SU-DHL-6 (cell line): ENCODE results near the gene TOP1.

ENCODE experiments used
- H2AFZ ChIP-seq: fragments of 200-600 bp; sonication (generic); 2 replicates; pipeline ENCODE4 v1.6.1; 2014; ENCODE audit warnings: low read depth, mild to moderate bottlenecking, moderate library complexity, mixed read lengths, antibody characterized with exemption, low read length; ENCODE audit not compliant: severe bottlenecking
- H3F3A ChIP-seq: fragments of 200-600 bp; shearing (Covaris generic); 2 replicates; pipeline ENCODE4 v1.6.0; 2016; ENCODE audit warnings: antibody characterized with exemption, mild to moderate bottlenecking; ENCODE audit not compliant: insufficient read depth
- H3K27ac ChIP-seq: fragments of 200-600 bp; sonication (generic); 2 replicates; pipeline ENCODE4 v1.5.1; 2016; ENCODE audit warnings: low read depth, mild to moderate bottlenecking, low read length, moderate library complexity, mixed read lengths
- H3K27me3 ChIP-seq: fragments of 200-600 bp; sonication (generic), shearing (Covaris generic); 2 replicates; pipeline ENCODE4 v1.6.0; 2014; ENCODE audit warnings: mild to moderate bottlenecking, low read length
- H3K36me3 ChIP-seq: fragments of 200-600 bp; sonication (generic); 2 replicates; pipeline ENCODE4 v1.6.1; 2014; ENCODE audit warnings: mild to moderate bottlenecking, low read length, mixed read lengths
- H3K4me2 ChIP-seq: fragments of 300-600, 200-600 bp; shearing (Covaris generic), sonication (generic); 2 replicates; pipeline ENCODE4 v1.6.0; 2014; ENCODE audit warnings: low read length, low read depth, mild to moderate bottlenecking; ENCODE audit not compliant: poor library complexity, severe bottlenecking
- H3K4me3 ChIP-seq: fragments of 200-600 bp; sonication (generic); 2 replicates; pipeline ENCODE4 v1.5.1; 2014; ENCODE audit warnings: antibody characterized with exemption, low read length, mild to moderate bottlenecking, mixed read lengths; ENCODE audit not compliant: insufficient read depth, poor library complexity, severe bottlenecking
- H3K79me2 ChIP-seq: fragments of 200-600 bp; sonication (generic); 2 replicates; pipeline ENCODE4 v1.6.1; 2014; ENCODE audit warnings: mild to moderate bottlenecking, low read length, moderate library complexity; ENCODE audit not compliant: insufficient read depth
- H3K9ac ChIP-seq: fragments of 200-600 bp; sonication (generic); 2 replicates; pipeline ENCODE4 v1.7.0; 2014; ENCODE audit warnings: mild to moderate bottlenecking, low read length
- H3K9me2 ChIP-seq: fragments of 200-600 bp; sonication (generic); replicated peaks from 2 replicates; pipeline ENCODE4 v1.6.1; 2014; ENCODE audit warnings: low read length; ENCODE audit not compliant: insufficient read depth
- H3K9me3 ChIP-seq: fragments of 200-600 bp; sonication (generic); 2 replicates; pipeline ENCODE4 v1.6.1; 2014; ENCODE audit warnings: low read length, mixed read lengths; ENCODE audit not compliant: insufficient read depth
- H4K20me1 ChIP-seq: fragments of 200-600 bp; sonication (generic); 2 replicates; pipeline ENCODE4 v1.6.1; 2014; ENCODE audit warnings: low read depth, mild to moderate bottlenecking, antibody characterized with exemption, low read length, moderate library complexity, mixed read lengths
- CTCF ChIP-seq: fragments of 200-600 bp; sonication (generic); IDR thresholded peaks from one replicate; pipeline ENCODE4 v1.5.1; 2017; ENCODE audit warnings: antibody characterized with exemption, mild to moderate bottlenecking, low read length, moderate library complexity; ENCODE audit not compliant: insufficient read depth, poor library complexity, severe bottlenecking
- EZH2phosphoT487 ChIP-seq: fragments of 200-600 bp; sonication (generic), shearing (Covaris generic); conservative IDR thresholded peaks from 2 replicates; pipeline ENCODE4 v1.6.1; 2018; ENCODE audit warnings: mild to moderate bottlenecking, antibody characterized with exemption, low read length, moderate library complexity, mixed read lengths

TOP1 gene

DNA sequence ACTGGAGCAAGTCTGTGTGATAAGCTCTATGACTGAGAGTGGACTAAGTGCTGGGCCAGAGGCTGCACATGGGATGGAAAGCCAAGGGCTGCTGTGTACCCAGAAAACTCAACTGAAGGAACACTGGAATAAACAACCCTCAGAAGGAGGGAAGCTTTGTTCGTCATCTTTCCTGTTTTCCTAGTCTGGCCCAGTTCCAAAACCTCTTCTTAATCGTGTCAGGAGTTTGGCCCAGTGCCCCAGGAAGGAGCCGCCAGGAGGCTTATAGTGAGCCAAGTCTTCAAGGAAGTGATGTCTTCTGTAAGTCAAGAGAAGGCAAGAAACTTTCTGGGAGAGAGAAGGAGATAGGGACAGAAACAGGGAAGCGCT, 23.3 kb upstream of the TOP1 start:
- Histone ChIP-seq H3K36me3 (no peaks in the 10 kb centered on the region), H3K4me2 (no peak overlapping the region), H3K9me2 (no peaks in the 10 kb centered on the region), H3K27me3 (no peaks in the 10 kb centered on the region), H4K20me1 (no peaks in the 10 kb centered on the region), H3K4me3 (no peak overlapping the region), H3F3A (peaks cover 4% of the 10 kb centered on the region; the same call in 1 of the 2 replicates), H3K9ac (no peak overlapping the region), H2AFZ (no peak overlapping the region), H3K27ac (no peak overlapping the region), H3K79me2 (no peaks in the 10 kb centered on the region), H3K9me3 (peaks cover 11% of the 10 kb centered on the region)
- no peak for TF ChIP-seq EZH2phosphoT487
- no peak for TF ChIP-seq CTCF

GRCh38 chr20:41006126-41006935, 22.3 kb upstream of the TOP1 start:
- H3K27me3 ChIP-seq = no peaks in the 10 kb centered on the region
- no peak overlapping the region for H3K9ac ChIP-seq
- no peak overlapping the region for H3K4me2 ChIP-seq
- no peaks in the 10 kb centered on the region for H4K20me1 ChIP-seq
- H3F3A ChIP-seq = peaks cover 4% of the 10 kb centered on the region; the same call in 1 of the 2 replicates
- no peak overlapping the region for H3K27ac ChIP-seq
- H3K36me3 ChIP-seq = no peaks in the 10 kb centered on the region
- H2AFZ ChIP-seq = no peak overlapping the region
- no peak for TF ChIP-seq EZH2phosphoT487
- TF ChIP-seq CTCF = no peak
- no peaks in the 10 kb centered on the region for H3K79me2 ChIP-seq
- H3K9me2 ChIP-seq = no peaks in the 10 kb centered on the region
- peaks cover 11% of the 10 kb centered on the region for H3K9me3 ChIP-seq
- H3K4me3 ChIP-seq = no peak overlapping the region

GRCh38 chr20:41006936-41007474, 21.6 kb upstream of the TOP1 start:
- H3K27ac ChIP-seq = no peak overlapping the region
- H3K27me3 ChIP-seq = no peaks in the 10 kb centered on the region
- TF ChIP-seq EZH2phosphoT487 = no peak
- no peak for TF ChIP-seq CTCF
- H3F3A ChIP-seq = peaks cover 7% of the 10 kb centered on the region
- H3K9me3 ChIP-seq = peaks cover 11% of the 10 kb centered on the region
- no peaks in the 10 kb centered on the region for H3K36me3 ChIP-seq
- H4K20me1 ChIP-seq = no peaks in the 10 kb centered on the region
- no peaks in the 10 kb centered on the region for H3K79me2 ChIP-seq
- H3K9me2 ChIP-seq = no peaks in the 10 kb centered on the region
- H2AFZ ChIP-seq = no peak overlapping the region
- H3K9ac ChIP-seq = no peak overlapping the region
- no peak overlapping the region for H3K4me3 ChIP-seq
- no peak overlapping the region for H3K4me2 ChIP-seq
